GM12878 (cell line): ENCODE measurements around the gene ZMIZ1. TPM values are rescaled to one million over a fixed set of nuclear protein-coding genes. Genes with fewer than 3 reads are reported as not detected.

ENCODE experiments used
- ATAC-seq: fragments of 200-7000 bp; cut with Tn5 transposase; 3 replicates; pipeline ENCODE4 v1.9.1; 2020; ENCODE audit warnings: mild to moderate bottlenecking, moderate library complexity
- BruUV-seq: library from RNA; stranded (reverse); fragments of 400-500 nt; replicated peaks from 2 replicates; lab custom pipeline; 2021; lab: Mats Ljungman, UMichigan
- CTCF ChIA-PET: fragments of 300-600 bp; sonication (Branson Sonifier 250); formaldehyde crosslinking; extraction: SDS; loops from one replicate; lab custom pipeline; 2021; ENCODE audit warnings: inconsistent platforms; lab: Yijun Ruan, JAX
- POLR2A ChIA-PET: fragments of 350-600 bp; formaldehyde crosslinking; extraction: SDS; loops from one replicate; lab custom pipeline; 2021; ENCODE audit warnings: inconsistent platforms; lab: Charles Lee
- RAD21 ChIA-PET: fragments of 300-600 bp; sonication (Branson Sonifier 250); formaldehyde crosslinking; loops from one replicate; lab custom pipeline; 2023; ENCODE audit warnings: antibody characterized with exemption; ENCODE audit not compliant: unreplicated experiment; lab: Charles Lee
- SMC1A ChIA-PET: fragments of 300-600 bp; sonication (Branson Sonifier 250); formaldehyde crosslinking; loops from one replicate; lab custom pipeline; 2023; ENCODE audit not compliant: unreplicated experiment, uncharacterized antibody; lab: Charles Lee
- DNase-seq: peaks from one replicate; pipeline ENCODE4 v3.0.0-alpha.2; 2011; ENCODE audit warnings: low read depth, low spot score
- FAIRE-seq: peaks from 3 replicates; lab custom pipeline; 2011; peaks lifted over from hg19 to GRCh38; lab: Jason Lieb, UNC
- H2AFZ ChIP-seq: 2 replicates; pipeline ENCODE4 v1.6.0; 2011; ENCODE audit warnings: low read depth, low read length, control low read depth; ENCODE audit not compliant: control insufficient read depth
- H3K27ac ChIP-seq: 2 replicates; pipeline ENCODE4 v1.5.1; 2011; ENCODE audit warnings: control low read depth; ENCODE audit not compliant: control insufficient read depth, insufficient read depth
- H3K27me3 ChIP-seq, 2 experiments: replicated peaks in 1 of 2; 2 replicates each; pipeline versions ENCODE4 v1.6.0 to v1.6.1; 2011; ENCODE audit warnings: low read length in 1 of 2; ENCODE audit not compliant: control insufficient read depth in 2 of 2, insufficient read depth in 2 of 2
- H3K36me3 ChIP-seq, 2 experiments: 2 replicates each; pipeline ENCODE4 v1.5.1; 2011; ENCODE audit warnings: low read length in 1 of 2; ENCODE audit not compliant: control insufficient read depth in 2 of 2, insufficient read depth in 2 of 2
- H3K4me1 ChIP-seq: 2 replicates; pipeline ENCODE4 v1.6.1; 2011; ENCODE audit warnings: mild to moderate bottlenecking, low read length, moderate library complexity, mixed read lengths; ENCODE audit not compliant: control insufficient read depth, insufficient read depth
- H3K4me2 ChIP-seq: 2 replicates; pipeline ENCODE4 v1.6.0; 2011; ENCODE audit warnings: control low read depth; ENCODE audit not compliant: control insufficient read depth, insufficient read depth
- H3K4me3 ChIP-seq: fragments of 200-600 bp; sonication (generic); 2 replicates; pipeline ENCODE4 v1.5.1; 2016
- H3K79me2 ChIP-seq: 2 replicates; pipeline ENCODE4 v1.6.0; 2011; ENCODE audit warnings: low read length; ENCODE audit not compliant: control insufficient read depth, insufficient read depth
- H3K9ac ChIP-seq: 2 replicates; pipeline ENCODE4 v1.8.0; 2011; ENCODE audit warnings: low read length, control low read depth, mixed read lengths; ENCODE audit not compliant: control insufficient read depth, insufficient read depth
- H3K9me3 ChIP-seq: replicated peaks from 3 replicates; pipeline ENCODE4 v1.5.1; 2011; ENCODE audit warnings: mild to moderate bottlenecking, low read length; ENCODE audit not compliant: control insufficient read depth, insufficient read depth
- H4K20me1 ChIP-seq: 2 replicates; pipeline ENCODE4 v1.6.0; 2011; ENCODE audit not compliant: control insufficient read depth, insufficient read depth
- BHLHE40 ChIP-seq, 2 experiments: fragments of 450-650 bp in 1 of 2; IDR thresholded peaks; 2 replicates each; pipeline ENCODE4 v1.6.1; 2011 to 2017; ENCODE audit warnings: low read depth in 2 of 2, borderline replicate concordance in 1 of 2, improper control_type of control experiment in 1 of 2, low read length in 1 of 2, mild to moderate bottlenecking in 1 of 2
- E2F8 ChIP-seq: fragments of 450-650 bp; IDR thresholded peaks from 2 replicates; pipeline ENCODE4 v1.6.1; 2018; ENCODE audit warnings: mild to moderate bottlenecking, low read depth, moderate library complexity; ENCODE audit not compliant: partially characterized antibody
- E4F1 ChIP-seq: fragments of 450-650 bp; IDR thresholded peaks from 2 replicates; pipeline ENCODE4 v1.6.1; 2018; ENCODE audit warnings: borderline replicate concordance, mild to moderate bottlenecking; ENCODE audit not compliant: partially characterized antibody
- LARP7 ChIP-seq: fragments of 450-650 bp; IDR thresholded peaks from 2 replicates; pipeline ENCODE4 v1.6.1; 2017; ENCODE audit warnings: mild to moderate bottlenecking
- MAX ChIP-seq: IDR thresholded peaks from 2 replicates; pipeline ENCODE4 v1.6.1; 2012; ENCODE audit warnings: low read depth, low read length, improper control_type of control experiment
- NFYB ChIP-seq: IDR thresholded peaks from 2 replicates; pipeline ENCODE4 v1.6.1; 2011; ENCODE audit warnings: low read depth, mild to moderate bottlenecking, low read length, improper control_type of control experiment, moderate library complexity; ENCODE audit not compliant: insufficient read depth
- NR2C1 ChIP-seq: fragments of 450-650 bp; IDR thresholded peaks from 2 replicates; pipeline ENCODE4 v1.6.1; 2017; ENCODE audit warnings: antibody characterized with exemption, mild to moderate bottlenecking, moderate library complexity
- RCOR1 ChIP-seq: conservative IDR thresholded peaks from 2 replicates; pipeline ENCODE4 v1.6.1; 2012; ENCODE audit warnings: low read depth, low read length, improper control_type of control experiment
- SMARCA5 ChIP-seq: fragments of 450-650 bp; IDR thresholded peaks from 2 replicates; pipeline ENCODE4 v1.6.1; 2017; ENCODE audit warnings: mild to moderate bottlenecking
- SRF ChIP-seq, 2 experiments: IDR thresholded peaks; 2 replicates each; pipeline ENCODE4 v1.6.1; 2011; ENCODE audit warnings: low read depth in 2 of 2, low read length in 2 of 2, mild to moderate bottlenecking in 1 of 2, moderate library complexity in 1 of 2
- TBL1XR1 ChIP-seq: IDR thresholded peaks from 2 replicates; pipeline ENCODE4 v1.6.1; 2012; ENCODE audit warnings: low read depth, low read length, improper control_type of control experiment
- ZNF384 ChIP-seq: IDR thresholded peaks from 2 replicates; pipeline ENCODE4 v1.6.1; 2012; ENCODE audit warnings: low read depth, mild to moderate bottlenecking, low read length, improper control_type of control experiment, borderline replicate concordance
- WGBS: methylation state at CpG from one replicate; pipeline ENCODE4 v1.1.6; 2016; ENCODE audit warnings: low lambda C conversion rate; ENCODE audit not compliant: insufficient replicate concordance, insufficient coverage; ENCODE audit errors: missing lambda C conversion rate; 5-methylcytosine and 5-hydroxymethylcytosine counted together
- in situ Hi-C: fragments of 300-500 bp; cut with MboI; formaldehyde crosslinking; loops from 9 replicates; pipeline ENCODE4 v1.14.3; 2018; ENCODE audit warnings: mixed read lengths
- intact Hi-C: fragments of 100-400 bp; cut with micrococcal nuclease; formaldehyde crosslinking; loops from one replicate; pipeline ENCODE4 v1.14.2; 2022; ENCODE audit not compliant: unreplicated experiment
- polyA plus RNA-seq, 11 experiments: library from polyadenylated mRNA; depleted of rRNA in 4 of 11; unstranded in 6 of 11; stranded (reverse) in 5 of 11; fragments of >200 nt; fragmentation: Nextera tagmentation in 4 of 11; fragmentation: Illumina TruSeq in 1 of 11; extraction: Ambion mirVana in 4 of 11; extraction: Trizol in 1 of 11; gene quantifications; 1 replicate in 1 of 11; 2 replicates in 10 of 11; pipeline versions ENCODE4 v1.2.1 to v1.2.3, GENCODE V29; 2011 to 2016; ENCODE audit warnings: inconsistent platforms in 2 of 11, missing spikeins in 2 of 11, low read depth in 1 of 11
- total RNA-seq, 4 experiments: library from RNA; depleted of rRNA in 3 of 4; stranded (reverse); fragments of >200 nt in 3 of 4; fragmentation: Illumina TruSeq in 1 of 4; extraction: Trizol in 1 of 4; gene quantifications; 2 replicates each; pipeline versions ENCODE4 v1.2.1 to v1.2.3, GENCODE V29; 2013 to 2021
- TF ChIP-seq, protein P1 (sequence below): IDR thresholded peaks from 2 replicates; pipeline ENCODE4 v1.6.1; 2011; ENCODE audit warnings: borderline replicate concordance, low read depth, mild to moderate bottlenecking, moderate library complexity, mixed read lengths, low read length; ENCODE audit not compliant: insufficient read depth; ENCODE audit errors: extremely low read length

The ZMIZ1 gene
- total and polyA plus RNA-seq, 10 of the 15 experiments (the other 5 are each of a cell fraction or from before 2014, with no cell fraction given): 3.1 to 82.3 (median 14.9) TPM

- H2AFZ ChIP-seq: peak within 1 kb of the TSS; percentile 52
- DNase-seq (peak; percentile 65), ATAC-seq (peak; percentile 87), FAIRE-seq (peak; percentile 62)
- intact Hi-C loops (loop anchor here (1.0 to 2.0 kb wide), 2 partner anchors 31 to 61 kb away; no protein-coding TSS in a partner anchor), in situ Hi-C loops (no loop called here)
- H3K9me3 ChIP-seq: no peaks in the 10 kb centered on the region
- peaks cover 12% of the 10 kb centered on the region for H3K4me1 ChIP-seq
- WGBS: under 1% methylated on average over 60 of the region's 77 CpGs
- no TSS peak for BruUV-seq
- H3K9ac ChIP-seq: peak within 1 kb of the TSS; percentile 96
- H3K4me2 ChIP-seq: peak within 1 kb of the TSS; percentile 95
- H3K4me3 ChIP-seq: peak within 1 kb of the TSS; percentile 84
- H3K27ac ChIP-seq: peak within 1 kb of the TSS; percentile 92
- H4K20me1 ChIP-seq: no peaks in the 10 kb centered on the region; the same call in 1 of the 2 replicates
- ChIA-PET SMC1A (interaction anchor here (0.7 to 3.5 kb wide), 13 partner anchors 10 to 102 kb away, joined by 3 to 18 read pairs (median 7); no protein-coding TSS in a partner anchor), CTCF (interaction anchor here (0.9 to 5.4 kb wide), 11 partner anchors 11 to 103 kb away, joined by 3 to 27 read pairs (median 9); no protein-coding TSS in a partner anchor), POLR2A (interaction anchor here (0.7 to 3.7 kb wide), 10 partner anchors 13 to 105 kb away, joined by 3 to 15 read pairs (median 6); no protein-coding TSS in a partner anchor), RAD21 (interaction anchor here (0.7 to 4.6 kb wide), 8 partner anchors 13 to 105 kb away, joined by 3 to 36 read pairs (median 6); no protein-coding TSS in a partner anchor)
- H3K79me2 ChIP-seq: peaks cover 44% of the 10 kb centered on the region
- H3K27me3 ChIP-seq: no peaks in the 10 kb centered on the region
- H3K36me3 ChIP-seq: peaks cover 19 to 29% of the 10 kb centered on the region in 2 experiments
- TF ChIP-seq E2F8 (no peak), SMARCA5 (peak; percentile 58; the same call in 1 of the 2 replicates), BHLHE40 (IDR thresholded peaks at IDR 0.05; ENCODE audit: borderline replicate concordance in 1 of 2, low read depth in 2 of 2, low read length in 1 of 2) (peak in 1 of 2 experiments; percentile 37; a peak in 1 of 4 replicates), RCOR1 (no peak), NR2C1 (no peak), MAX (no peak), LARP7 (peak; percentile 98), SRF (IDR thresholded peaks at IDR 0.05; ENCODE audit: low read depth in 2 of 2, low read length in 2 of 2) (0 out of 4 replicates have a peak, but pooled peaks of 1 of the 2 experiments have one; percentile 27), E4F1 (no peak), NFYB (peak; percentile 47; the same call in 1 of the 2 replicates), TBL1XR1 (no peak), ZNF384 (no peak)
- TF ChIP-seq, protein P1, sequence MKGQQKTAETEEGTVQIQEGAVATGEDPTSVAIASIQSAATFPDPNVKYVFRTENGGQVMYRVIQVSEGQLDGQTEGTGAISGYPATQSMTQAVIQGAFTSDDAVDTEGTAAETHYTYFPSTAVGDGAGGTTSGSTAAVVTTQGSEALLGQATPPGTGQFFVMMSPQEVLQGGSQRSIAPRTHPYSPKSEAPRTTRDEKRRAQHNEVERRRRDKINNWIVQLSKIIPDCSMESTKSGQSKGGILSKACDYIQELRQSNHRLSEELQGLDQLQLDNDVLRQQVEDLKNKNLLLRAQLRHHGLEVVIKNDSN: no peak
Measured at GRCh38 chr10:79347226-79347893, 278.6 kb downstream of the ZMIZ1 start, which contains the start of gene PPIF. Gene PPIF (plus strand): TSS chr10:79347469. CDS start chr10:79347549, 80 bp downstream.
